H1 (cell line): Measurements from ENCODE around the gene ZNF407. TPM values are rescaled to one million over a fixed set of nuclear protein-coding genes. Genes with fewer than 3 reads are reported as not detected.

Source experiments
- KDM1A ChIP-seq: fragments of 200-600, 300-600 bp; sonication (generic); IDR thresholded peaks from 2 replicates; pipeline ENCODE4 v1.7.1; 2016; ENCODE audit warnings: mild to moderate bottlenecking, low read length, borderline replicate concordance
- POLR2A ChIP-seq, 2 experiments: IDR thresholded peaks; 1 replicate in 1 of 2; 2 replicates in 1 of 2; pipeline ENCODE4 v1.6.1; 2011; ENCODE audit warnings: low read depth in 2 of 2, low read length in 2 of 2, mild to moderate bottlenecking in 2 of 2; ENCODE audit errors: control extremely low read depth in 1 of 2
- TAF1 ChIP-seq: IDR thresholded peaks from 2 replicates; pipeline ENCODE4 v1.6.1; 2011; ENCODE audit warnings: mild to moderate bottlenecking, low read depth, low read length
- polyA plus RNA-seq, 7 experiments: library from polyadenylated mRNA; depleted of rRNA in 3 of 7; stranded (reverse) in 5 of 7; unstranded in 2 of 7; fragments of >200 nt in 5 of 7; fragments of 200-250 nt in 2 of 7; gene quantifications; 1 replicate in 5 of 7; 2 replicates in 1 of 7; 4 replicates in 1 of 7; pipeline versions ENCODE4 v1.2.1 to v1.2.3, GENCODE V29; 2011 to 2013; ENCODE audit warnings: missing spikeins in 2 of 7, mixed read lengths in 2 of 7
- total RNA-seq: library from RNA; stranded (reverse); fragmentation: NEBNext Ultra II Directional; extraction: Animal tissue kit (Norgen Biotek cat#: 25700); gene quantifications from 2 replicates; pipeline ENCODE4 v1.2.1, GENCODE V29; 2021
- TF ChIP-seq, protein P1 (sequence below): fragments of 300-600 bp; sonication (generic); IDR thresholded peaks from 2 replicates; pipeline ENCODE4 v1.7.1; 2012; ENCODE audit warnings: low read length, moderate library complexity, mild to moderate bottlenecking, inconsistent platforms; ENCODE audit not compliant: insufficient replicate concordance

ZNF407 gene
- total and polyA plus RNA-seq, 2 of the 8 experiments (the other 6 are each of a cell fraction or from before 2014, with no cell fraction given) = 1.5 to 6.8 TPM

GRCh38 chr18:74610860-74611259 is 13.2 kb downstream of the ZNF407 start (continued):
- TF ChIP-seq, protein P1, sequence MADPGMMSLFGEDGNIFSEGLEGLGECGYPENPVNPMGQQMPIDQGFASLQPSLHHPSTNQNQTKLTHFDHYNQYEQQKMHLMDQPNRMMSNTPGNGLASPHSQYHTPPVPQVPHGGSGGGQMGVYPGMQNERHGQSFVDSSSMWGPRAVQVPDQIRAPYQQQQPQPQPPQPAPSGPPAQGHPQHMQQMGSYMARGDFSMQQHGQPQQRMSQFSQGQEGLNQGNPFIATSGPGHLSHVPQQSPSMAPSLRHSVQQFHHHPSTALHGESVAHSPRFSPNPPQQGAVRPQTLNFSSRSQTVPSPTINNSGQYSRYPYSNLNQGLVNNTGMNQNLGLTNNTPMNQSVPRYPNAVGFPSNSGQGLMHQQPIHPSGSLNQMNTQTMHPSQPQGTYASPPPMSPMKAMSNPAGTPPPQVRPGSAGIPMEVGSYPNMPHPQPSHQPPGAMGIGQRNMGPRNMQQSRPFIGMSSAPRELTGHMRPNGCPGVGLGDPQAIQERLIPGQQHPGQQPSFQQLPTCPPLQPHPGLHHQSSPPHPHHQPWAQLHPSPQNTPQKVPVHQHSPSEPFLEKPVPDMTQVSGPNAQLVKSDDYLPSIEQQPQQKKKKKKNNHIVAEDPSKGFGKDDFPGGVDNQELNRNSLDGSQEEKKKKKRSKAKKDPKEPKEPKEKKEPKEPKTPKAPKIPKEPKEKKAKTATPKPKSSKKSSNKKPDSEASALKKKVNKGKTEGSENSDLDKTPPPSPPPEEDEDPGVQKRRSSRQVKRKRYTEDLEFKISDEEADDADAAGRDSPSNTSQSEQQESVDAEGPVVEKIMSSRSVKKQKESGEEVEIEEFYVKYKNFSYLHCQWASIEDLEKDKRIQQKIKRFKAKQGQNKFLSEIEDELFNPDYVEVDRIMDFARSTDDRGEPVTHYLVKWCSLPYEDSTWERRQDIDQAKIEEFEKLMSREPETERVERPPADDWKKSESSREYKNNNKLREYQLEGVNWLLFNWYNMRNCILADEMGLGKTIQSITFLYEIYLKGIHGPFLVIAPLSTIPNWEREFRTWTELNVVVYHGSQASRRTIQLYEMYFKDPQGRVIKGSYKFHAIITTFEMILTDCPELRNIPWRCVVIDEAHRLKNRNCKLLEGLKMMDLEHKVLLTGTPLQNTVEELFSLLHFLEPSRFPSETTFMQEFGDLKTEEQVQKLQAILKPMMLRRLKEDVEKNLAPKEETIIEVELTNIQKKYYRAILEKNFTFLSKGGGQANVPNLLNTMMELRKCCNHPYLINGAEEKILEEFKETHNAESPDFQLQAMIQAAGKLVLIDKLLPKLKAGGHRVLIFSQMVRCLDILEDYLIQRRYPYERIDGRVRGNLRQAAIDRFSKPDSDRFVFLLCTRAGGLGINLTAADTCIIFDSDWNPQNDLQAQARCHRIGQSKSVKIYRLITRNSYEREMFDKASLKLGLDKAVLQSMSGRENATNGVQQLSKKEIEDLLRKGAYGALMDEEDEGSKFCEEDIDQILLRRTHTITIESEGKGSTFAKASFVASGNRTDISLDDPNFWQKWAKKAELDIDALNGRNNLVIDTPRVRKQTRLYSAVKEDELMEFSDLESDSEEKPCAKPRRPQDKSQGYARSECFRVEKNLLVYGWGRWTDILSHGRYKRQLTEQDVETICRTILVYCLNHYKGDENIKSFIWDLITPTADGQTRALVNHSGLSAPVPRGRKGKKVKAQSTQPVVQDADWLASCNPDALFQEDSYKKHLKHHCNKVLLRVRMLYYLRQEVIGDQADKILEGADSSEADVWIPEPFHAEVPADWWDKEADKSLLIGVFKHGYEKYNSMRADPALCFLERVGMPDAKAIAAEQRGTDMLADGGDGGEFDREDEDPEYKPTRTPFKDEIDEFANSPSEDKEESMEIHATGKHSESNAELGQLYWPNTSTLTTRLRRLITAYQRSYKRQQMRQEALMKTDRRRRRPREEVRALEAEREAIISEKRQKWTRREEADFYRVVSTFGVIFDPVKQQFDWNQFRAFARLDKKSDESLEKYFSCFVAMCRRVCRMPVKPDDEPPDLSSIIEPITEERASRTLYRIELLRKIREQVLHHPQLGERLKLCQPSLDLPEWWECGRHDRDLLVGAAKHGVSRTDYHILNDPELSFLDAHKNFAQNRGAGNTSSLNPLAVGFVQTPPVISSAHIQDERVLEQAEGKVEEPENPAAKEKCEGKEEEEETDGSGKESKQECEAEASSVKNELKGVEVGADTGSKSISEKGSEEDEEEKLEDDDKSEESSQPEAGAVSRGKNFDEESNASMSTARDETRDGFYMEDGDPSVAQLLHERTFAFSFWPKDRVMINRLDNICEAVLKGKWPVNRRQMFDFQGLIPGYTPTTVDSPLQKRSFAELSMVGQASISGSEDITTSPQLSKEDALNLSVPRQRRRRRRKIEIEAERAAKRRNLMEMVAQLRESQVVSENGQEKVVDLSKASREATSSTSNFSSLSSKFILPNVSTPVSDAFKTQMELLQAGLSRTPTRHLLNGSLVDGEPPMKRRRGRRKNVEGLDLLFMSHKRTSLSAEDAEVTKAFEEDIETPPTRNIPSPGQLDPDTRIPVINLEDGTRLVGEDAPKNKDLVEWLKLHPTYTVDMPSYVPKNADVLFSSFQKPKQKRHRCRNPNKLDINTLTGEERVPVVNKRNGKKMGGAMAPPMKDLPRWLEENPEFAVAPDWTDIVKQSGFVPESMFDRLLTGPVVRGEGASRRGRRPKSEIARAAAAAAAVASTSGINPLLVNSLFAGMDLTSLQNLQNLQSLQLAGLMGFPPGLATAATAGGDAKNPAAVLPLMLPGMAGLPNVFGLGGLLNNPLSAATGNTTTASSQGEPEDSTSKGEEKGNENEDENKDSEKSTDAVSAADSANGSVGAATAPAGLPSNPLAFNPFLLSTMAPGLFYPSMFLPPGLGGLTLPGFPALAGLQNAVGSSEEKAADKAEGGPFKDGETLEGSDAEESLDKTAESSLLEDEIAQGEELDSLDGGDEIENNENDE = no peak
- no peak for TF ChIP-seq POLR2A (IDR thresholded peaks at IDR 0.05; ENCODE audit: control extremely low read depth in 1 of 2, low read depth in 2 of 2, low read length in 2 of 2)
- no peak for TF ChIP-seq TAF1
- no peak for TF ChIP-seq KDM1A
